ENCODE data around the gene HYDIN. TPM values are rescaled to one million over a fixed set of nuclear protein-coding genes. Genes with fewer than 3 reads are reported as not detected.

HYDIN gene
- total RNA-seq, 1 experiment from 2014 or later, result 0.26 TPM

Other genes with a start within 250 kb of the HYDIN start
- 12.6 and 18.0 TPM in 2 replicates for gene CMTR2, start 58.7 kb upstream of the HYDIN start, total RNA-seq (2014; rRNA removed; shearing (Covaris generic); ENCODE audit: low replicate concordance)
- 4.1 TPM in 1 of 2 replicates, not detected in the other for gene CALB2, start 128.0 kb upstream of the HYDIN start, total RNA-seq (2014; rRNA removed; shearing (Covaris generic); ENCODE audit: low replicate concordance)
- not detected in 2 replicates for gene TLE7, start 211.3 kb upstream of the HYDIN start, total RNA-seq (2014; rRNA removed; shearing (Covaris generic); ENCODE audit: low replicate concordance)
- 3.6 and 4.2 TPM in 2 replicates for gene ZNF23, start 231.5 kb upstream of the HYDIN start, total RNA-seq (2014; rRNA removed; shearing (Covaris generic); ENCODE audit: low replicate concordance)

Data from MG63 (cell line).